Liver (tissue), 9 donors: ENCODE results near the gene MEGF6. TPM values are rescaled to one million over a fixed set of nuclear protein-coding genes. Genes with fewer than 3 reads are reported as not detected.

Source experiments
- DNase-seq: peaks from one replicate; pipeline ENCODE4 v3.0.0-alpha.2; 2017; ENCODE audit warnings: low spot score
- H3K27ac ChIP-seq, 2 donors: one replicate each; pipeline ENCODE4 v1.7.0; 2013; ENCODE audit warnings: inconsistent platforms in 2 of 2, low read length in 2 of 2, control low read depth in 1 of 2, low read depth in 1 of 2, mild to moderate bottlenecking in 1 of 2
- H3K27me3 ChIP-seq, 4 donors: one replicate each; pipeline versions ENCODE4 v1.6.1 to v1.7.0; 2013; ENCODE audit warnings: low read length in 3 of 4, inconsistent platforms in 1 of 4, mild to moderate bottlenecking in 1 of 4, moderate library complexity in 1 of 4; ENCODE audit not compliant: control insufficient read depth in 4 of 4, insufficient read depth in 4 of 4
- H3K36me3 ChIP-seq, 4 donors: one replicate each; pipeline versions ENCODE4 v1.6.1 to v1.7.0; 2013; ENCODE audit warnings: low read length in 3 of 4, mild to moderate bottlenecking in 3 of 4, low read depth in 1 of 4, moderate library complexity in 1 of 4; ENCODE audit not compliant: control insufficient read depth in 4 of 4, insufficient read depth in 3 of 4
- H3K4me1 ChIP-seq, 4 donors: one replicate each; pipeline versions ENCODE4 v1.6.1 to v1.7.0; 2013; ENCODE audit warnings: low read length in 3 of 4, mild to moderate bottlenecking in 3 of 4, moderate library complexity in 1 of 4; ENCODE audit not compliant: control insufficient read depth in 4 of 4, insufficient read depth in 4 of 4
- H3K4me3 ChIP-seq, 3 donors: one replicate each; pipeline versions ENCODE4 v1.6.1 to v1.7.0; 2013; ENCODE audit warnings: low read length in 3 of 3, control low read depth in 1 of 3, low read depth in 1 of 3, mild to moderate bottlenecking in 1 of 3
- H3K9ac ChIP-seq, 2 donors: one replicate each; pipeline ENCODE4 v1.7.0; 2013; ENCODE audit warnings: low read length in 2 of 2, mild to moderate bottlenecking in 2 of 2, moderate library complexity in 2 of 2, control low read depth in 1 of 2, low read depth in 1 of 2
- H3K9me3 ChIP-seq, 4 donors: one replicate each; pipeline versions ENCODE4 v1.6.1 to v1.7.0; 2013; ENCODE audit warnings: low read length in 3 of 4; ENCODE audit not compliant: control insufficient read depth in 4 of 4
- ATF3 ChIP-seq: IDR thresholded peaks from 2 replicates; pipeline ENCODE4 v1.6.1; 2016; ENCODE audit warnings: antibody characterized with exemption
- EGR1 ChIP-seq, 2 donors: IDR thresholded peaks; 2 replicates each; pipeline ENCODE4 v1.6.1; 2016 to 2018; ENCODE audit warnings: antibody characterized with exemption in 2 of 2, low read depth in 2 of 2
- FOXA1 ChIP-seq: IDR thresholded peaks from 2 replicates; pipeline ENCODE4 v1.6.1; 2016; ENCODE audit warnings: antibody characterized with exemption
- FOXA2 ChIP-seq: IDR thresholded peaks from 2 replicates; pipeline ENCODE4 v1.6.1; 2016; ENCODE audit warnings: antibody characterized with exemption
- GABPA ChIP-seq, 2 donors: IDR thresholded peaks in 1 of 2; conservative IDR thresholded peaks in 1 of 2; 2 replicates each; pipeline ENCODE4 v1.6.1; 2016; ENCODE audit warnings: antibody characterized with exemption in 2 of 2, mild to moderate bottlenecking in 1 of 2, moderate library complexity in 1 of 2
- HNF4A ChIP-seq, 2 donors: conservative IDR thresholded peaks; 2 replicates each; pipeline ENCODE4 v1.6.1; 2016; ENCODE audit warnings: antibody characterized with exemption in 2 of 2, mild to moderate bottlenecking in 2 of 2
- HNF4G ChIP-seq: IDR thresholded peaks from 2 replicates; pipeline ENCODE4 v1.6.1; 2016; ENCODE audit warnings: antibody characterized with exemption
- JUND ChIP-seq, 2 donors: IDR thresholded peaks; 2 replicates each; pipeline ENCODE4 v1.6.1; 2016; ENCODE audit warnings: antibody characterized with exemption in 2 of 2
- MAX ChIP-seq: IDR thresholded peaks from 2 replicates; pipeline ENCODE4 v1.6.1; 2016; ENCODE audit warnings: antibody characterized with exemption
- RAD21 ChIP-seq, 2 donors: IDR thresholded peaks; 2 replicates each; pipeline ENCODE4 v1.6.1; 2016; ENCODE audit warnings: antibody characterized with exemption in 2 of 2, mild to moderate bottlenecking in 2 of 2
- REST ChIP-seq: IDR thresholded peaks from 2 replicates; pipeline ENCODE4 v1.6.1; 2016; ENCODE audit warnings: antibody characterized with exemption, mild to moderate bottlenecking
- RXRA ChIP-seq, 2 donors: IDR thresholded peaks; 2 replicates each; pipeline ENCODE4 v1.6.1; 2017 to 2018; ENCODE audit warnings: antibody characterized with exemption in 2 of 2, mild to moderate bottlenecking in 1 of 2
- SP1 ChIP-seq: IDR thresholded peaks from 2 replicates; pipeline ENCODE4 v1.6.1; 2018; ENCODE audit warnings: antibody characterized with exemption, mild to moderate bottlenecking
- TAF1 ChIP-seq: conservative IDR thresholded peaks from 2 replicates; pipeline ENCODE4 v1.6.1; 2016; ENCODE audit warnings: antibody characterized with exemption, mild to moderate bottlenecking
- YY1 ChIP-seq: IDR thresholded peaks from 2 replicates; pipeline ENCODE4 v1.6.1; 2016; ENCODE audit warnings: antibody characterized with exemption, mild to moderate bottlenecking
- ZBTB33 ChIP-seq: IDR thresholded peaks from 2 replicates; pipeline ENCODE4 v1.6.1; 2016; ENCODE audit warnings: antibody characterized with exemption
- WGBS: extraction: QIAGEN DNeasy Blood & Tissue Kit; methylation state at CpG from one replicate; pipeline ENCODE4 v1.1.7; 2013; 5-methylcytosine and 5-hydroxymethylcytosine counted together
- polyA plus RNA-seq, 2 donors: library from polyadenylated mRNA; stranded (reverse) in 1 of 2; unstranded in 1 of 2; fragments of 200-250 nt in 1 of 2; fragments of >200 nt in 1 of 2; fragmentation: Nextera tagmentation in 1 of 2; extraction: Ambion mirVana in 1 of 2; gene quantifications; one replicate each; pipeline versions ENCODE4 v1.2.1 to v1.2.3, GENCODE V29; 2013 to 2015
- total RNA-seq, 2 donors: library from RNA; depleted of rRNA; stranded (reverse); fragments of >200 nt; gene quantifications; one replicate each; pipeline ENCODE4 v1.2.3, GENCODE V29; 2014
- donor health status: healthy.
- donor health status: healthy.
- donor health status: healthy.
- donor health status: healthy.
- donor health status: healthy.

MEGF6 gene
- total and polyA plus RNA-seq, 4 donors: 1.3 to 11.0 (median 4.0) TPM

- Histone ChIP-seq H3K27me3 (no peaks in the 10 kb centered on the region), H3K9me3 (no peaks in the 10 kb centered on the region), H3K9ac (no peak overlapping the region), H3K4me1 (no peaks in the 10 kb centered on the region), H3K27ac (no peak overlapping the region), H3K4me3 (no peak overlapping the region), H3K36me3 (peaks cover 17 to 60% (median 35%) of the 10 kb centered on the region in 4 donors)
- no peak for TF ChIP-seq HNF4G
- WGBS: 97% methylated on average over 14 of the region's 14 CpGs
- no peak for DNase-seq
These were observed 24.8 kb upstream of the MEGF6 start for GRCh38 chr1:3636080-3636479.

GRCh38 chr1:3634059-3634800 is 22.9 kb upstream of the MEGF6 start:
- no peaks in the 10 kb centered on the region for H3K9me3 ChIP-seq
- WGBS: 96% methylated on average over 22 of the region's 22 CpGs
- no peak overlapping the region for H3K9ac ChIP-seq
- TF ChIP-seq ZBTB33: no peak
- TF ChIP-seq RXRA (IDR thresholded peaks at IDR 0.05): no peak
- no peak for TF ChIP-seq TAF1
- H3K4me1 ChIP-seq: no peaks in the 10 kb centered on the region
- DNase-seq: no peak
- peaks cover 13 to 69% (median 36%) of the 10 kb centered on the region in 4 donors for H3K36me3 ChIP-seq
- H3K4me3 ChIP-seq: no peak overlapping the region
- H3K27ac ChIP-seq: no peak overlapping the region
- H3K27me3 ChIP-seq: no peaks in the 10 kb centered on the region

GRCh38 chr1:3633344-3634058 is 22.2 kb upstream of the MEGF6 start:
- H3K4me1 ChIP-seq: no peaks in the 10 kb centered on the region
- H3K27me3 ChIP-seq: no peaks in the 10 kb centered on the region
- no peak overlapping the region for H3K9ac ChIP-seq
- no peak for DNase-seq
- TF ChIP-seq ATF3 (no peak), FOXA2 (no peak), HNF4G (no peak), JUND (IDR thresholded peaks at IDR 0.05) (no peak), MAX (no peak), HNF4A (conservative IDR thresholded peaks at IDR 0.05) (no peak), RXRA (IDR thresholded peaks at IDR 0.05) (no peak), REST (no peak), SP1 (no peak), RAD21 (IDR thresholded peaks at IDR 0.05) (no peak), FOXA1 (no peak), TAF1 (no peak), EGR1 (IDR thresholded peaks at IDR 0.05; ENCODE audit: low read depth in 2 of 2) (no peak), ZBTB33 (no peak), YY1 (no peak), GABPA (IDR thresholded peaks at IDR 0.05 in 1 of 2, conservative IDR thresholded peaks at IDR 0.05 in 1 of 2) (no peak)
- H3K4me3 ChIP-seq: no peak overlapping the region
- H3K9me3 ChIP-seq: no peaks in the 10 kb centered on the region
- 95% methylated on average over 28 of the region's 28 CpGs for WGBS
- H3K27ac ChIP-seq: no peak overlapping the region
- H3K36me3 ChIP-seq: peaks cover 17 to 74% (median 40%) of the 10 kb centered on the region in 4 donors
